HFFc6 (cell line): ENCODE results near the gene ANKMY1. TPM values are rescaled to one million over a fixed set of nuclear protein-coding genes. Genes with fewer than 3 reads are reported as not detected.

ENCODE experiments used
- DNase-seq: peaks from one replicate; pipeline ENCODE4 v3.0.0-alpha.2; 2018
- H3K27ac Mint-ChIP-seq: 2 replicates; pipeline ENCODE4 v1.8.0; 2020; ENCODE audit warnings: mild to moderate bottlenecking, mixed read lengths
- H3K27me3 Mint-ChIP-seq: 2 replicates; pipeline ENCODE4 v1.8.0; 2021; ENCODE audit warnings: mild to moderate bottlenecking, moderate library complexity, mixed read lengths; ENCODE audit not compliant: insufficient read depth
- H3K36me3 Mint-ChIP-seq: 2 replicates; pipeline ENCODE4 v1.8.0; 2021; ENCODE audit warnings: low read depth, mixed read lengths
- H3K4me1 Mint-ChIP-seq: 2 replicates; pipeline ENCODE4 v1.8.0; 2020; ENCODE audit warnings: low read depth, mixed read lengths
- H3K4me3 Mint-ChIP-seq: 2 replicates; pipeline ENCODE4 v1.8.0; 2020; ENCODE audit warnings: mild to moderate bottlenecking, moderate library complexity, mixed read lengths
- H3K9me3 Mint-ChIP-seq: 2 replicates; pipeline ENCODE4 v1.8.0; 2020; ENCODE audit warnings: mild to moderate bottlenecking, mixed read lengths
- total RNA-seq, 6 experiments: library from RNA; stranded (reverse); fragmentation: NEBNext Ultra II Directional; extraction: Animal tissue kit (Norgen Biotek cat#: 25700); gene quantifications; 2 replicates in 1 of 6; 3 replicates in 5 of 6; pipeline ENCODE4 v1.2.3, GENCODE V29; 2021
- TF ChIP-seq, protein P1 (sequence below): fragments of 200-600 bp; sonication (generic); IDR thresholded peaks from 2 replicates; pipeline ENCODE4 v1.5.0; 2021; ENCODE audit warnings: antibody characterized with exemption, mild to moderate bottlenecking

Gene ANKMY1
- total RNA-seq, 6 experiments from 2014 or later = 4.4 to 5.6 (median 5.2) TPM

DNA sequence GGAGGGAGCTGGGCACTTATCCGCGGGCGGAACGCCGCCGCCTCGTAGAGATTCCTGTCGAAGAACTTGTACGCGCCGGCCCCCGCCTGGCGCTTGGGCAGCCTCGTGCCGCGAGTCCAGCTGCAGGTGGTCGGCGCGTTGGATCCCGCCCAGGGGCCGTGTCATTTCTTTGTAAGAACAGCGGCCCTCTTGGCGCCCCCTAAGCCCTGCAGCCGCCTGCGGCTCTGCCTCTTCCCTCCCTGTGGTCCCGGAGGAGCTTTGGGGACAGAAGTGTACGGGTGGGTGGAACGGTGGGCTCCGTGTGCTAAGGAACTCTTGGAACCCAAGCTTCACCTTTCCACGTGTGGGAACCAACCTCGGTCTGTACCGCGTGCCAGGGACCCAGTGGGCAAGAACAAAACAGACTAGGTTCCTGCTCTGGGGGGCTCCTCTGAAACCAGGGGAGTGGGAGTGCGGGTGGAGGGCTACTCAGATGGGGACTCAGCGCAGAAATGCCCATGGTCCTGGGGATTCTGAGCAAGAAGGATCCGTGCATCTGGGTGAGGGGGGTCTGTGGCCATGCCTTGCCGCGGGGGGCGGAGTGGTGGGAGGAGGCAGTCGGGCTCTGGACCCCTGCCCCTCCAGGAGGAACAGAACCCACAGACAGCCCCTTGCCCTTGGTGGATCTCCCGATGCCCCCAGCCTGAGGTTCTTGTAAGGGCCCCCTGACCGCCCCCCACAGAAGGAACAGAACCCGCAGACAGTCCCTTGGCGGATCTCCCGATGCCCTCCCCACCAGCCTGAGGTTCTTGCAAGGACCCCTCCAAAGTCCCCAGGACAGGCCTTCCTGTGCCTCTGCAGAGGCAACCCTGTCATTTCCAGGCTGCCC is 120.9 kb downstream of the ANKMY1 start:
- Mint-ChIP-seq H3K27ac (peak overlapping the region; percentile 54; the same call in 1 of the 2 replicates), H3K27me3 (peaks cover 5% of the 10 kb centered on the region), H3K9me3 (no peaks in the 10 kb centered on the region), H3K4me1 (peaks cover 40% of the 10 kb centered on the region), H3K4me3 (peak overlapping the region; percentile 85), H3K36me3 (no peaks in the 10 kb centered on the region)
- DNase-seq = no peak
- TF ChIP-seq, protein P1, sequence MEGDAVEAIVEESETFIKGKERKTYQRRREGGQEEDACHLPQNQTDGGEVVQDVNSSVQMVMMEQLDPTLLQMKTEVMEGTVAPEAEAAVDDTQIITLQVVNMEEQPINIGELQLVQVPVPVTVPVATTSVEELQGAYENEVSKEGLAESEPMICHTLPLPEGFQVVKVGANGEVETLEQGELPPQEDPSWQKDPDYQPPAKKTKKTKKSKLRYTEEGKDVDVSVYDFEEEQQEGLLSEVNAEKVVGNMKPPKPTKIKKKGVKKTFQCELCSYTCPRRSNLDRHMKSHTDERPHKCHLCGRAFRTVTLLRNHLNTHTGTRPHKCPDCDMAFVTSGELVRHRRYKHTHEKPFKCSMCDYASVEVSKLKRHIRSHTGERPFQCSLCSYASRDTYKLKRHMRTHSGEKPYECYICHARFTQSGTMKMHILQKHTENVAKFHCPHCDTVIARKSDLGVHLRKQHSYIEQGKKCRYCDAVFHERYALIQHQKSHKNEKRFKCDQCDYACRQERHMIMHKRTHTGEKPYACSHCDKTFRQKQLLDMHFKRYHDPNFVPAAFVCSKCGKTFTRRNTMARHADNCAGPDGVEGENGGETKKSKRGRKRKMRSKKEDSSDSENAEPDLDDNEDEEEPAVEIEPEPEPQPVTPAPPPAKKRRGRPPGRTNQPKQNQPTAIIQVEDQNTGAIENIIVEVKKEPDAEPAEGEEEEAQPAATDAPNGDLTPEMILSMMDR = no peak

DNA sequence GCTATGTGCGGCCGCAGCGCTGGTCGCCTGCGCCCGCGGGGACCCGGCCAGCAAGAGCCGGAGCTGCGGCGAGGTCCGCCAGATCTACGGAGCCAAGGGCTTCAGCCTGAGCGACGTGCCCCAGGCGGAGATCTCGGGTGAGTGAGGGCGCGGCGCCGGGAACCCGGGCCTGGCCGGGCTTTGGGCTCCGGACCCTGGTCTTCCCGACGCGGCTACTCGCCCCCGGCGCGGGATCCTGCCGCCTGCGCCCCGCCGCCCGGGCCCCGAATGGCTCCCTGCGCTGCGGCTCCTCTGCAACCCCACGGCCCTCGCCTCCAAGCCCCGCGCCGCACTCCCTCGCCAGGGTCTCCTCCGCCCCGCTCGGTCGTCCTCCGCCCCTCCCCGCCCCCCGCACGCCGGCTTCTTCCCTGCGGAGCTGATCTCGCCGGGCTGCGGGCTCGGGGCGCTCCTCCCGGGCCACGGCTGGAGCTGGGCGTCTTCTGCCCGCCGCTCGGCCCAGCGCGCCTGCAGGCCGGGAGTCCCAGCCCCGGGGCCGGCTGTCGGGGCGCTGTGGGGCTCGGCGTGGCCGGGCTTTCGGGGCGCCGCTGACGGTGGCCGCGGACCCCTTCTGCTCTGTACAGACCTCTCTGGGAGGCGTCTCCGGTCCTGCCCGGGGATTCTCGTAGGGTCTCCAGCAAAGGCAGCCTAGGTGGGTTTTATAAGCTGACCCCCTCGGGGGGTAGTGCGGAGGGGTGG is 121.7 kb downstream of the ANKMY1 start:
- Mint-ChIP-seq H3K9me3 (no peaks in the 10 kb centered on the region), H3K4me3 (peak overlapping the region; percentile 85), H3K27ac (0 out of 2 replicates have a peak overlapping the region, but pooled peaks have one; percentile 31), H3K27me3 (peaks cover 5% of the 10 kb centered on the region), H3K36me3 (no peaks in the 10 kb centered on the region), H3K4me1 (peaks cover 42% of the 10 kb centered on the region)
- DNase-seq = no peak
- TF ChIP-seq, protein P1 = no peak

DNA sequence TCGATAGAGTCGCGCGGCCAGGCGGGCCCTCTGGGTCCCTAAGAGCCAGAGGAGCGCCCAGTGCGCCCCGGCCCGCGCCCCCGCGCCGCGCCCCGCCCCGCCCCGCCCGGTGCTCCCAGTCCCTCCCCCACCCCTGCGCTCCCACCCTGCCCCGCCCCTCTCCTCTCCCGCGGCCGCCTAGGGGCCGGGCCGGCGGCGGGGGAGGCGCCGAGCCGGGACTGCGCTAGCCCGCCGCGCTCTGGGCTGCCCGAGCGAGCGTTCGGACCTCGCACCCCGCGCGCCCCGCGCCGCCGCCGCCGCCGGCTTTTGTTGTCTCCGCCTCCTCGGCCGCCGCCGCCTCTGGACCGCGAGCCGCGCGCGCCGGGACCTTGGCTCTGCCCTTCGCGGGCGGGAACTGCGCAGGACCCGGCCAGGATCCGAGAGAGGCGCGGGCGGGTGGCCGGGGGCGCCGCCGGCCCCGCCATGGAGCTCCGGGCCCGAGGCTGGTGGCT is 122.3 kb downstream of the ANKMY1 start, which contains the start of gene GPC1:
GPC1 (plus strand) TSS at position 207 of the 491 bp plus-strand sequence; CDS start at position 463, 256 bp downstream.
- H3K36me3 Mint-ChIP-seq = no peaks in the 10 kb centered on the region
- no peaks in the 10 kb centered on the region for H3K9me3 Mint-ChIP-seq
- H3K27ac Mint-ChIP-seq = peak within 1 kb of the TSS; percentile 92
- H3K4me3 Mint-ChIP-seq = peak within 1 kb of the TSS; percentile 92
- TF ChIP-seq, protein P1 = no peak
- H3K27me3 Mint-ChIP-seq = peaks cover 5% of the 10 kb centered on the region
- H3K4me1 Mint-ChIP-seq = peaks cover 42% of the 10 kb centered on the region
- peak; percentile 63 for DNase-seq

DNA sequence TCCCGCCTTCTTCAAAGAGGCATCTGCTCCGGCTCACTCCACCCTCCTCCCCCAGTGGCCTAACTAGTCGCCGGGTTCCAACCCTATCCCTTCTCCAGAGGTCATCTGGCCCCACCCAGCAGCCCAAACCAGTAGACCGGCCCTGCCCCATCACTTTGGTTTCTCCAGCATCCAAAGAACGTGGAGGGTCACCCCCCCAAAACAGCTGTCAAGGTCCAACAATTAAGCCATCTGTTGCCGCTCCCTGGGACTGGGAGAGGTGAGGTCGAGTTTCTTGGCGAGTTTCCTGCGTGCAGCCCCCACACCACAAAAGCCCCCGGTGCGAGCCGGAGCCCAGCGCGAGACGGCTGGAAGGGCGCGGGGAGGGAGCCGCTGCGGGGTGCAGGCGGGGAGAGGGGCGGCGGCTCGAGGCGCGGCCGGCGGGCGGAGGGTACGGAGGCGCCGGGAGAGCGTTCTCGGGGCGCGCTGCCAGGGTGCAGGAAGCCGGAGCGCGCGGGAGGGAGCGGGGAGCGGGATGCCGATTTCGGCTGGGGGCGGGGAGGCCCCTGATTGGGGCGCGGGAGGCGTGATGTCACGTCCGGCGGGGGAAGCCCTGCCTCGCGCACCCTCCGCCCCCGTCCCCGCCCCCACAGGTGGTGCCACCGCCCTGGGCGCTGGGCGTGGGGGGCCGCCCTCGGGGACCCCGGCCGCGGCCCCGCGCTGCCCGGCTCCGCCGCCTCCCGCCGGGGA is 122.9 kb downstream of the ANKMY1 start:
- DNase-seq = peak; percentile 88
- H3K9me3 Mint-ChIP-seq = no peaks in the 10 kb centered on the region
- no peaks in the 10 kb centered on the region for H3K36me3 Mint-ChIP-seq
- peaks cover 42% of the 10 kb centered on the region for H3K4me1 Mint-ChIP-seq
- H3K27ac Mint-ChIP-seq = peak overlapping the region; percentile 92
- peaks cover 5% of the 10 kb centered on the region for H3K27me3 Mint-ChIP-seq
- TF ChIP-seq, protein P1 = no peak
- peak overlapping the region; percentile 92 for H3K4me3 Mint-ChIP-seq
